Measurements from ENCODE around the gene PRND. TPM values are rescaled to one million over a fixed set of nuclear protein-coding genes. Genes with fewer than 3 reads are reported as not detected.

Gene PRND, protein sequence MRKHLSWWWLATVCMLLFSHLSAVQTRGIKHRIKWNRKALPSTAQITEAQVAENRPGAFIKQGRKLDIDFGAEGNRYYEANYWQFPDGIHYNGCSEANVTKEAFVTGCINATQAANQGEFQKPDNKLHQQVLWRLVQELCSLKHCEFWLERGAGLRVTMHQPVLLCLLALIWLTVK
- total RNA-seq (46.4 TPM), polyA plus RNA-seq (ENCODE audit: insufficient read depth in 1 of 8, insufficient read length in 8 of 8, low replicate concordance in 1 of 8) (10 to 100 TPM; 31.6 to 46.3 (median 43.1) TPM)
- long read RNA-seq, donor 1, transcript PRND-201 (2 exons, 3,980 nt), result major isoform, 18 of 18 reads
- long read RNA-seq, donor 1, partial matches to known transcripts, result 0 of 18 reads
- long read RNA-seq, donor 1, other reads (novel, unspliced or antisense), result 0 of 18 reads
- long read RNA-seq, donor 2, partial matches to known transcripts, result 0 of 4 reads
- long read RNA-seq, donor 2, other reads (novel, unspliced or antisense), result 0 of 4 reads
- long read RNA-seq, donor 3, transcript PRND-201 (2 exons, 3,980 nt), result major isoform, 37 of 37 reads
- long read RNA-seq, donor 3, partial matches to known transcripts, result 0 of 37 reads
- long read RNA-seq, donor 3, other reads (novel, unspliced or antisense), result 0 of 37 reads
- long read RNA-seq, donor 4, transcript PRND-201 (2 exons, 3,980 nt), result major isoform, 18 of 18 reads
- long read RNA-seq, donor 4, partial matches to known transcripts, result 0 of 18 reads
- long read RNA-seq, donor 4, other reads (novel, unspliced or antisense), result 0 of 18 reads
- long read RNA-seq, donor 5, transcript PRND-201 (2 exons, 3,980 nt), result major isoform, 59 of 152 reads
- long read RNA-seq, donor 5, partial matches to known transcripts, result 93 of 152 reads
- long read RNA-seq, donor 5, other reads (novel, unspliced or antisense), result 0 of 152 reads
- long read RNA-seq, donor 6, transcript PRND-201 (2 exons, 3,980 nt), result major isoform, 15 of 25 reads
- long read RNA-seq, donor 6, partial matches to known transcripts, result 10 of 25 reads
- long read RNA-seq, donor 6, other reads (novel, unspliced or antisense), result 0 of 25 reads
- long read RNA-seq, donor 7, transcript PRND-201 (2 exons, 3,980 nt), result major isoform, 21 of 21 reads
- long read RNA-seq, donor 7, partial matches to known transcripts, result 0 of 21 reads
- long read RNA-seq, donor 7, other reads (novel, unspliced or antisense), result 0 of 21 reads
- long read RNA-seq, donor 8, transcript PRND-201 (2 exons, 3,980 nt), result major isoform, 42 of 117 reads
- long read RNA-seq, donor 8, partial matches to known transcripts, result 75 of 117 reads
- long read RNA-seq, donor 8, other reads (novel, unspliced or antisense), result 0 of 117 reads
- long read RNA-seq, donor 9, transcript PRND-201 (2 exons, 3,980 nt), result major isoform, 19 of 19 reads
- long read RNA-seq, donor 9, partial matches to known transcripts, result 0 of 19 reads
- long read RNA-seq, donor 9, other reads (novel, unspliced or antisense), result 0 of 19 reads
- long read RNA-seq, donor 10, transcript PRND-201 (2 exons, 3,980 nt), result major isoform, 41 of 108 reads
- long read RNA-seq, donor 10, partial matches to known transcripts, result 67 of 108 reads
- long read RNA-seq, donor 10, other reads (novel, unspliced or antisense), result 0 of 108 reads
- long read RNA-seq, donor 11, transcript PRND-201 (2 exons, 3,980 nt), result major isoform, 33 of 33 reads
- long read RNA-seq, donor 11, partial matches to known transcripts, result 0 of 33 reads
- long read RNA-seq, donor 11, other reads (novel, unspliced or antisense), result 0 of 33 reads

DNA sequence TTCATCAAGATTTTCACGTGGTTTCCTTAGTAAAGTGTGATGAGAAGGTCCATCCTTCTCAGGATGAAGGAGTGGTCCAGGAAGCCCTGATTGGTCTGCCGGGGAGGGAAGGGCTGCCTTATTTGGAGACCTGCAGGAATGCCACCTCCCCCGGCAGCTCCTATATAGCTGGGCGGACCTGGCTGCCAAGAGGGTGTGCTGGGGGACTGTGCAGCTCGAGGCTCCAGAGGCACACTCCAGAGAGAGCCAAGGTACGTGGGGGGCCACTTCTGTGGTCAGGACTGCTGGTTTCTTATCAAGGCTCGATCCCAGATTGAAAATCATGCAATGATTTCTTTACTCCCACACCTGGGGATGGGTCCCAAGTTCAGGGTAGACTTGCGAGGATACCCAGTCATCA lies at the start of gene PRND:
Gene PRND, plus strand, starts transcription at position 191 of the 400 bp plus-strand sequence. CDS start 2,643 bp downstream, outside the sequence.
- Histone ChIP-seq H3K27ac (ENCODE audit: low read length) (peak within 1 kb of the TSS; percentile 42), H3K27me3 (ENCODE audit: control insufficient read depth, insufficient read depth, low read length) (peaks cover 3% of the 10 kb centered on the region), H3K36me3 (ENCODE audit: control insufficient read depth, insufficient read depth, low read length) (no peaks in the 10 kb centered on the region), H3K4me1 (ENCODE audit: control insufficient read depth, insufficient read depth, low read length) (peaks cover 23% of the 10 kb centered on the region), H3K9me3 (replicated peaks; ENCODE audit: control insufficient read depth, low read depth, low read length) (no peaks in the 10 kb centered on the region), H3K4me3 (ENCODE audit: low read length) (peak within 1 kb of the TSS; percentile 12)
- WGBS (ENCODE audit: insufficient coverage), result 37% methylated on average over 2 of the region's 8 CpGs
- no peak for DNase-seq

DNA sequence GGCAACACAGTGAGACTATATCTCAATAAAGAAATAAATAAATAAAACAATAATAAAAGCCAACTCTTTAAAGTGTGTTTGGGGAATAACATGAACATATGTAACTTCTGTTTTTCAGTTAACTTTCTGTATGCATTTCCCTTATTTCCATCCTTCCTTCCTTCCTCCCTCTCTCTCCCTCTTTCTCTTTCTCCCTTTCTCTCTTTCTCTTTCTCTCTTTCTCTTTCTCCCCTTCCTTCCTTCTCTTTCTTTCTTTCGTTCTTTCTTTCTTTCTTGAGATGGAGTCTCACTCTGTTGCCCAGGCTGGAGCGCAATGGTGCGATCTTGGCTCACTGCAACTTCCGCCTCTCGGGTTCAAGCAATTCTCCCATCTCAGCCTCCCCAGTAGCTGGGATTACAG lies 48.8 kb upstream of the PRND start:
- no peak overlapping the region for H3K4me3 ChIP-seq (ENCODE audit: low read length)
- no peaks in the 10 kb centered on the region for H3K36me3 ChIP-seq (ENCODE audit: control insufficient read depth, insufficient read depth, low read length)
- peaks cover 7% of the 10 kb centered on the region for H3K27me3 ChIP-seq (ENCODE audit: control insufficient read depth, insufficient read depth, low read length)
- no CpG with 5 or more reads among the region's 5 CpGs for WGBS (ENCODE audit: insufficient coverage)
- no peak for DNase-seq
- H3K27ac ChIP-seq (ENCODE audit: low read length), result no peak overlapping the region
- H3K9me3 ChIP-seq (replicated peaks; ENCODE audit: control insufficient read depth, low read depth, low read length), result no peaks in the 10 kb centered on the region
- no peaks in the 10 kb centered on the region for H3K4me1 ChIP-seq (ENCODE audit: control insufficient read depth, insufficient read depth, low read length)

DNA sequence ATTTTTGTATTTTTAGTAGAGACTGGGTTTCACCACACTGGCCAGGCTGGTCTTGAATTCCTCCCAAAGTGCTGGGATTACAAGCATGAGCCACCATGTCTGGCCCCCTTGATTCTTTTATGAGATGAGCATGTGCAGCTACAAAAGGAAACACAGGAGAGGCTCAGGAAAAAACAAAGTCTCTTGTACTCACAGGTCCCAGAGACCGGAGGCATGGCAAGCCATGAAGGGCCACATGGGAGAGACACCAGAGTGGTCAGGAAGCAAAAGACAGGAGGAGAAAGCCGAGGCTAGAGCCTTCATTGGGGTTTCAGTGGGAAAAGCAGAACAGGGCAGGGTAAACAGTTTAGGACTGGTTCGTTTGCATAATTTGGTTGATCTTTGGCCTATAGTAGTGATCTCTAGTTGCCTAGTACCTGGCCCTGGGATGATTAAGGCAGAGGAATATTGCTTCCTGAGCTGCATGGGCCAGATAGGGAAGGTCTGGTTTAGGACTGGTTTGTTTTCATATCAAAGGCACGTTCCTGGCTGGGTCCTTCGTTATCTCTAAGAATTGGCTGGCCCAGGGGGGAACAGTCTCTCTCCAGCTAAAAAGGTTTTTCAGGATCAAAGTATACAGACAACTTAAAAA lies 48.2 kb upstream of the PRND start:
- Histone ChIP-seq H3K27ac (ENCODE audit: low read length) (no peak overlapping the region), H3K9me3 (replicated peaks; ENCODE audit: control insufficient read depth, low read depth, low read length) (no peaks in the 10 kb centered on the region), H3K4me1 (ENCODE audit: control insufficient read depth, insufficient read depth, low read length) (no peaks in the 10 kb centered on the region), H3K4me3 (ENCODE audit: low read length) (no peak overlapping the region), H3K36me3 (ENCODE audit: control insufficient read depth, insufficient read depth, low read length) (no peaks in the 10 kb centered on the region), H3K27me3 (ENCODE audit: control insufficient read depth, insufficient read depth, low read length) (peaks cover 7% of the 10 kb centered on the region)
- WGBS (ENCODE audit: insufficient coverage), result 64% methylated on average over 3 of the region's 5 CpGs
- DNase-seq, result no peak

DNA sequence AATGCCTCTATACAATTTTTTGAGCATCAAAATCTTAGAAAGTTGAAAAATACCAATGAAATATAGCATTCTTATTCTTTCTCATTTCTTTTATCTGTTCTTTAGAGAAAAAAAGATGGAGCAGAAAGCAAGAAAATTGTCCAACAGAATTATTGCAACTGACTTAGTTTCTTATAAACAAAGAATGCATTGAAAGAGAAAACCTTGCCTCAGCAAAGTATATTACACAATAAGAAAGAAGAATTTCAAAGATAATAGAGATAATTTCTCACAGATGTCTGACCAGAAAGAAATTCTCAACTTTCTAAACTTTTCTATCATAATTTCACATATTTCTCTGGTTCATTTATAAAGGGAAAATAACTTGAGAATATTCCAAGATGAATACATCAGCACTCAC lies 47.0 kb upstream of the PRND start:
- Histone ChIP-seq H3K27me3 (ENCODE audit: control insufficient read depth, insufficient read depth, low read length) (peaks cover 11% of the 10 kb centered on the region), H3K36me3 (ENCODE audit: control insufficient read depth, insufficient read depth, low read length) (no peaks in the 10 kb centered on the region), H3K9me3 (replicated peaks; ENCODE audit: control insufficient read depth, low read depth, low read length) (no peaks in the 10 kb centered on the region), H3K4me3 (ENCODE audit: low read length) (no peak overlapping the region), H3K27ac (ENCODE audit: low read length) (no peak overlapping the region), H3K4me1 (ENCODE audit: control insufficient read depth, insufficient read depth, low read length) (no peaks in the 10 kb centered on the region)
- no peak for DNase-seq

DNA sequence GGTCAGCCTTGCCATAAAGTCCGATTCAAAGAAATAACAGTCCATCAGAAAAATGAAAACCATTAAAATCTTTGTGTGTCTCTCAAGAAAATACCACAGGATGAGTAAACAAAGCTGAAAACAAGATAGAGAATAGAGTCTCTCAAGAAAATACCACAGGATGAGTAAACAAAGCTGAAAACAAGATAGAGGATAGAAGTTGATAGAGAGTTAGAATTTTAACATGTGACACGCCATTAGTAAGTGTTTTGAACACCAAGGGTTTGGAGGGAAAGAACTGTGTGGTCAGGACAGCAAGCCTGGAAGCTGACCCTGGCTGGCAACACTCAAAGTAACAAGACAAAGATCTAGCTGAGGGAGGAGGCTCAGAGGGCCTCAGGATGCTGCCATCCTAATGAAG lies 43.9 kb upstream of the PRND start:
- no peaks in the 10 kb centered on the region for H3K9me3 ChIP-seq (replicated peaks; ENCODE audit: control insufficient read depth, low read depth, low read length)
- peaks cover 3% of the 10 kb centered on the region for H3K4me1 ChIP-seq (ENCODE audit: control insufficient read depth, insufficient read depth, low read length)
- no peaks in the 10 kb centered on the region for H3K36me3 ChIP-seq (ENCODE audit: control insufficient read depth, insufficient read depth, low read length)
- no peak overlapping the region for H3K27ac ChIP-seq (ENCODE audit: low read length)
- peaks cover 11% of the 10 kb centered on the region for H3K27me3 ChIP-seq (ENCODE audit: control insufficient read depth, insufficient read depth, low read length)
- no peak overlapping the region for H3K4me3 ChIP-seq (ENCODE audit: low read length)
- WGBS (ENCODE audit: insufficient coverage), result 57% methylated on average over 1 of the region's 2 CpGs
- DNase-seq, result no peak

- Histone ChIP-seq H3K27ac (ENCODE audit: low read length) (no peak overlapping the region), H3K27me3 (ENCODE audit: control insufficient read depth, insufficient read depth, low read length) (peaks cover 9% of the 10 kb centered on the region), H3K9me3 (replicated peaks; ENCODE audit: control insufficient read depth, low read depth, low read length) (no peaks in the 10 kb centered on the region), H3K4me1 (ENCODE audit: control insufficient read depth, insufficient read depth, low read length) (peaks cover 7% of the 10 kb centered on the region), H3K36me3 (ENCODE audit: control insufficient read depth, insufficient read depth, low read length) (no peaks in the 10 kb centered on the region), H3K4me3 (ENCODE audit: low read length) (no peak overlapping the region)
- peak; percentile 33 for DNase-seq
- WGBS (ENCODE audit: insufficient coverage), result 81% methylated on average over 3 of the region's 6 CpGs
Measured at GRCh38 chr20:4681401-4681800, 40.3 kb upstream of the PRND start.

DNA sequence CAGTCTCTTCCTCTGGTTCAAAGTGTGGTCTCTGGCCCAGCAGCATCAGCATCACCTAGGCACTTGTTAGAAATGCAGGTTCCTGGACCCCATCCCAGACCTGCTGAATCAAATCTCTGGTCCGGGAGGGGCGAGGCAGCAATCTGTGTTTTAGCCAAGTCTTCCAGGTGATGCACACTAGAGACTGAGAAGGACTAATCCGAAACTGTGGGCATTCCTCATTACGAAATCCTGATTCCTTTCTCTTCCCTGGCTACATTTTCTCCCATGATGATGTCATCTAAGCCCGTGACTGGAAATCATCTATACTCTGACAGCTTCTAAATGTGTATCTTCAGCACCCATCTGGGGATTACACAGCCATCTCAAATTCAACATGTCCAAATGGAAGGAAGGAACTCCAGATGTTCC lies 39.7 kb upstream of the PRND start:
- H3K27ac ChIP-seq (ENCODE audit: low read length), result no peak overlapping the region

DNA sequence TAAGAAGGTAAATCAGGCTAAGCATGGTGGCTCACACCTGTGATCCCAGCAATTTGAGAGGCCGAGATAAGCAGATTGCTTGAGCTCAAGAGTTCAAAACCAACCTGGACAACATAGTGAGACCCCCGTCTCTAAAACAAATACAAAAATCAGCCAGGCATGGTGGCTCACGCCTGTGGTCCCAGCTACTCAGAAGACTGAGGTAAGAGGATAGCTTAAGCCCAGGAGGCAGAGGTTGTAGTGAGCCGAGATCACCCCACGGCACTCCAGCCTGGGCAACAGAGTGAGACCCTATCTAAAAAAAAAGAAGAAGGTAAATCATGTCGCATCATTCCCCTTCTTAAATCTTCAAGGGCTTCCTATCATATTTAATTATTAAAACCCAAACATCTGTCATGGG lies 39.0 kb upstream of the PRND start:
- DNase-seq, result no peak
- peaks cover 11% of the 10 kb centered on the region for H3K4me1 ChIP-seq (ENCODE audit: control insufficient read depth, insufficient read depth, low read length)
- 95% methylated on average over 3 of the region's 6 CpGs for WGBS (ENCODE audit: insufficient coverage)
- H3K27me3 ChIP-seq (ENCODE audit: control insufficient read depth, insufficient read depth, low read length), result peaks cover 7% of the 10 kb centered on the region
- no peaks in the 10 kb centered on the region for H3K9me3 ChIP-seq (replicated peaks; ENCODE audit: control insufficient read depth, low read depth, low read length)
- H3K4me3 ChIP-seq (ENCODE audit: low read length), result no peak overlapping the region
- no peak overlapping the region for H3K27ac ChIP-seq (ENCODE audit: low read length)
- no peaks in the 10 kb centered on the region for H3K36me3 ChIP-seq (ENCODE audit: control insufficient read depth, insufficient read depth, low read length)

More for the DNA sequence above, 39.7 kb upstream of the PRND start:
- H3K36me3 ChIP-seq (ENCODE audit: control insufficient read depth, insufficient read depth, low read length), result no peaks in the 10 kb centered on the region
- no peaks in the 10 kb centered on the region for H3K9me3 ChIP-seq (replicated peaks; ENCODE audit: control insufficient read depth, low read depth, low read length)
- peaks cover 7% of the 10 kb centered on the region for H3K4me1 ChIP-seq (ENCODE audit: control insufficient read depth, insufficient read depth, low read length)
- 31% methylated on average over 5 of the region's 5 CpGs for WGBS (ENCODE audit: insufficient coverage)
- peaks cover 7% of the 10 kb centered on the region for H3K27me3 ChIP-seq (ENCODE audit: control insufficient read depth, insufficient read depth, low read length)
- H3K4me3 ChIP-seq (ENCODE audit: low read length), result no peak overlapping the region
- DNase-seq, result peak; percentile 80

- Histone ChIP-seq H3K27ac (ENCODE audit: low read length) (no peak overlapping the region), H3K9me3 (replicated peaks; ENCODE audit: control insufficient read depth, low read depth, low read length) (no peaks in the 10 kb centered on the region), H3K27me3 (ENCODE audit: control insufficient read depth, insufficient read depth, low read length) (peaks cover 7% of the 10 kb centered on the region), H3K4me1 (ENCODE audit: control insufficient read depth, insufficient read depth, low read length) (peaks cover 11% of the 10 kb centered on the region), H3K4me3 (ENCODE audit: low read length) (no peak overlapping the region), H3K36me3 (ENCODE audit: control insufficient read depth, insufficient read depth, low read length) (no peaks in the 10 kb centered on the region)
- no peak for DNase-seq
- no CpG with 5 or more reads among the region's 2 CpGs for WGBS (ENCODE audit: insufficient coverage)
Measured at GRCh38 chr20:4683261-4683660, 38.4 kb upstream of the PRND start.

All from muscle of leg (tissue), 16 donors.